ENCODE results near the gene MBD3L4.

MBD3L4 gene

DNA sequence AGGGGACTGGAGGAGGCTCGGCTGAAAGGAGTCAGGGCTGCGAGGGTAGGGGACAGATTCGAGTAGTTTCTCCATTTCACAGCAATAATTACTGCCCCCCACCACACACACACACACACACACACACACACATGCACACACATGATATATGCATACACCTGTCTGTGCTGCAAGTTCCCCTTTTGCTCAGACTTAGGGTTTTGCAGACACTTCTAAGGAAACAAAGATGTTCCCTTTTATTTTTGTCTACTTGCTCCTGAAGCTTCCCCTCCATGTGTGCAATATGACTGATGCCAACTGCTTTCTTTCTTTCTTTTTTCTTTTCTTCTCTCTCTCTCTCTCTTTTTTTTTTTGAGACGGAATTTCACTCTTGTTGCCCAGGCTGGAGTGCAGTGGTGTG, 32.1 kb downstream of the MBD3L4 start:
- DNase-seq (ENCODE audit: low read depth, low spot score): no peak
- Histone ChIP-seq H3K9me3 (ENCODE audit: low read depth, low read length) (no peaks in the 10 kb centered on the region), H3K27ac (no peak overlapping the region), H3K4me3 (no peak overlapping the region), H3K9ac (ENCODE audit: insufficient read length) (no peak overlapping the region), H3K36me3 (ENCODE audit: insufficient read depth, low read length) (no peaks in the 10 kb centered on the region)
- TF ChIP-seq POLR2AphosphoS5 (IDR thresholded peaks at IDR 0.05; ENCODE audit: borderline replicate concordance, low read depth, low read length) (no peak), FOXP2 (optimal IDR thresholded peaks at IDR 0.05; ENCODE audit: control extremely low read depth, extremely low read length, insufficient read depth) (no peak), EZH2 (IDR thresholded peaks at IDR 0.05) (no peak)

DNA sequence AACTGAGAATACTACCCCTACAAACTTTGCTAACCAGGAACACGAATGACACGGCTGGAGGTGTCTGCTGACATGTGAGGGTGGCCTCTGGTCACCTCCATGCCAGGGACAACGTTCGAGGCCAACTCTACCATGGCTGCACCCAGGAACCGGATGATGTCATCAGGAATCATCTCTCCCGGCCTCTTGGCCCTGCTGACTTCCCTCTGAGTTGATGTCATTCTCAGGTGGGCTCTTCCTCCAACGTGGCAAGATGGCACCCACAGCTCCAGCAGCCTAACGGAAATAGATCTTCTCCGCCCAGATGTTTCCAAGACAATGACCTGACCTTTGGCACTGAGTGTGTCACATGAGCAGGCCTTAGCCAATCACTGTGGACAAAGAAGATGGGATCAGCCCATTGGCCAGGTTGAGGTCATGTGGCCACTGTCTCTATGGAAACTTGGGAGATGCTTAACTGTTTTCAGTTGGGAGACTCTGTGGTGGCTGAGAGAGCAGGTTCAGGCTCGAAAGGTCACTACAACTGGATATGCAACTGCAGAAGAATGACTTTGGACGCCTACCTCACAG, 33.8 kb downstream of the MBD3L4 start:
- Histone ChIP-seq H3K9me3 (ENCODE audit: low read depth, low read length) (no peaks in the 10 kb centered on the region), H3K9ac (ENCODE audit: insufficient read length) (no peak overlapping the region), H3K4me3 (no peak overlapping the region), H3K27ac (no peak overlapping the region), H3K36me3 (ENCODE audit: insufficient read depth, low read length) (no peaks in the 10 kb centered on the region)
- DNase-seq (ENCODE audit: low read depth, low spot score): no peak
- TF ChIP-seq EZH2 (IDR thresholded peaks at IDR 0.05) (no peak), POLR2AphosphoS5 (IDR thresholded peaks at IDR 0.05; ENCODE audit: borderline replicate concordance, low read depth, low read length) (no peak), FOXP2 (optimal IDR thresholded peaks at IDR 0.05; ENCODE audit: control extremely low read depth, extremely low read length, insufficient read depth) (no peak)

DNA sequence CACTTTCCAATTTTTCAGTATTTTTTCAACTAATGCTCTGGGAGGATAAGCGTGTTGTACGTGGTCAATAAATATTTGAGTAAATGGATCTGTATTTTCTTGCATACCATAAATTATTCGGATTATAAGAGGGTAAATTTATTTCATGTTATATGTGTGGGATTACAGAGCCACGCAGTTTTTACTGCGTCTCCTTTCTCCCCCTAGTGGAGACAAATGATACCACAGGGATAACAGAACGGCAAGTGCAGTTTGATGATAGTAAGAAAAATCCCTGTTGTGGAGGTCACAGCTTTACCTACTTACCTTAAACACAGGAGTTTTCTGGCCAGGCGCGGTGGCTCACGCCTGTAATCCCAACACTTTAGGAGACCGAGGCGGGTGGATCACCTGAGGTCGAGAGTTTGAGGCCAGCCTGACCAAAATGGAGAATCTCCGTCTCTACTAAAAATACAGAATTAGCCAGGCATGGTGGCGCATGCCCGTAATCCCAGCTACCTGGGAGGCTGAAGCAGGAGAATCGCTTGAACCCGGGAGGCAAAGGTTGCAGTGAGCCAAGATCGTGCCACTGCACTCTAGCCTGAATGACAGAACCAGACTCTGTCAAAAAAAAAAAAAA, 35.6 kb downstream of the MBD3L4 start:
- no peaks in the 10 kb centered on the region for H3K36me3 ChIP-seq (ENCODE audit: insufficient read depth, low read length)
- no peak overlapping the region for H3K4me3 ChIP-seq
- TF ChIP-seq FOXP2 (optimal IDR thresholded peaks at IDR 0.05; ENCODE audit: control extremely low read depth, extremely low read length, insufficient read depth) (no peak), EZH2 (IDR thresholded peaks at IDR 0.05) (no peak), POLR2AphosphoS5 (IDR thresholded peaks at IDR 0.05; ENCODE audit: borderline replicate concordance, low read depth, low read length) (no peak)
- no peak overlapping the region for H3K9ac ChIP-seq (ENCODE audit: insufficient read length)
- H3K9me3 ChIP-seq (ENCODE audit: low read depth, low read length): no peaks in the 10 kb centered on the region
- H3K27ac ChIP-seq: no peak overlapping the region
- no peak for DNase-seq (ENCODE audit: low read depth, low spot score)

DNA sequence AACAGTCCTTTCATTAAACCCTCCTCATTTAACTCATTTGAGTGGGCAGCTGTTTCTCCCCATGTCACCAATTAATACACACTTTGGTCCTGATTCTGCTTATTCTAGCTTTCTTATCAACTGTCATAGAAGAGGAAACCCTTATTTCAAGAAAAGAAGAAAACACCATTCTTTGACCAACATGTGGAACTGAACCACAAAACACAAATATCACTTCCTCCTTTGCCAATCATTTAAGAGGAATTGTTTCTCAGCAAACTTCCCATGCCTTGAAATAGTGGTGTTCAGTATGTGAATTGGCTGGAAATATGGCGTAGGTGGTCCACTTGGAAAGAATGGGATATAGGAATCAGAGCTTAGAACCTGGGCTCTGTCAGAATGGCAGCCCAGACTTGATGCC, 39.2 kb downstream of the MBD3L4 start:
- Histone ChIP-seq H3K27ac (no peak overlapping the region), H3K4me3 (no peak overlapping the region), H3K36me3 (ENCODE audit: insufficient read depth, low read length) (no peaks in the 10 kb centered on the region), H3K9ac (ENCODE audit: insufficient read length) (no peak overlapping the region), H3K9me3 (ENCODE audit: low read depth, low read length) (no peaks in the 10 kb centered on the region)
- DNase-seq (ENCODE audit: low read depth, low spot score): no peak
- TF ChIP-seq EZH2 (IDR thresholded peaks at IDR 0.05) (no peak), POLR2AphosphoS5 (IDR thresholded peaks at IDR 0.05; ENCODE audit: borderline replicate concordance, low read depth, low read length) (no peak), FOXP2 (optimal IDR thresholded peaks at IDR 0.05; ENCODE audit: control extremely low read depth, extremely low read length, insufficient read depth) (no peak)

DNA sequence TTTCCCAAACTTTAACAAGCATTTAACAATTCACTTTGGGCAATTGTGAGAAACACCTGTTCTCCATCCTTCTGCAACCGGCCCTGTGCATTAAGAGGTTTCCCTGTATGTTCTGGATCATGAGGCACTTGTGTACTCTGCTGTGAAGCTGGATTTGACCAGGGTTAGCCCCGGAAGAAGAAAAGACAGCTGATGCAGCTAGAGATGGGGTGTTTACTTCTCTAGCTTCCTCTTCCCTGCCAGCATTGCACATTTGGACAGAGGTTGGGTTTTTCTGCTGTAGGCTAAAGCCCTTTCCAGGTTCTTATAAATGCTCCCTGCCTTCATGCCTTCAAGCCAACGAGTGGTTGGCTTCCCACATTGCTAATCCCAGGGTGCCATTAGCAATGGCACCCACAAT, 39.6 kb downstream of the MBD3L4 start:
- H3K36me3 ChIP-seq (ENCODE audit: insufficient read depth, low read length): no peaks in the 10 kb centered on the region
- no peak for DNase-seq (ENCODE audit: low read depth, low spot score)
- no peaks in the 10 kb centered on the region for H3K9me3 ChIP-seq (ENCODE audit: low read depth, low read length)
- H3K9ac ChIP-seq (ENCODE audit: insufficient read length): no peak overlapping the region
- no peak overlapping the region for H3K27ac ChIP-seq
- TF ChIP-seq POLR2AphosphoS5 (IDR thresholded peaks at IDR 0.05; ENCODE audit: borderline replicate concordance, low read depth, low read length) (no peak), FOXP2 (optimal IDR thresholded peaks at IDR 0.05; ENCODE audit: control extremely low read depth, extremely low read length, insufficient read depth) (no peak), EZH2 (IDR thresholded peaks at IDR 0.05) (no peak)
- no peak overlapping the region for H3K4me3 ChIP-seq

DNA sequence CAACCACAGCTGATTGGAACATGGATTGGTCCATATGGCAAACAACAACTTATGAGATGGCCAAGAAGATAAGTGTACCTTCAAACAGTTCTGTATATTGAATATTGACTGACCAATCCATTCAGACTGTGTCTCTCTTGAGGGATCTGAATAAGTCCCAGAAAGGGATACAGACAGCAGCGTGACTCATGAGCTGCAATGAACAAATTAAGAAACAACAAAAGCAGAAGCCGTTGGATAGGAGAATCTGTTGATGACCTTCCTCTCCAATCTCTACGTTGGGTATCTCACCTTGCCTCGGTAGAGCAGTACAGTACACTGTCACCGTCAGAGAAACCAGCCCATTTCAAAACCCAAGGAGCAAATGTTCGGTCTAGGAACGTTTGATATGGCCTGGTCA, 40.0 kb downstream of the MBD3L4 start:
- Histone ChIP-seq H3K27ac (no peak overlapping the region), H3K4me3 (no peak overlapping the region), H3K9ac (ENCODE audit: insufficient read length) (no peak overlapping the region), H3K36me3 (ENCODE audit: insufficient read depth, low read length) (no peaks in the 10 kb centered on the region), H3K9me3 (ENCODE audit: low read depth, low read length) (no peaks in the 10 kb centered on the region)
- no peak for TF ChIP-seq POLR2AphosphoS5 (IDR thresholded peaks at IDR 0.05; ENCODE audit: borderline replicate concordance, low read depth, low read length)
- DNase-seq (ENCODE audit: low read depth, low spot score): no peak

DNA sequence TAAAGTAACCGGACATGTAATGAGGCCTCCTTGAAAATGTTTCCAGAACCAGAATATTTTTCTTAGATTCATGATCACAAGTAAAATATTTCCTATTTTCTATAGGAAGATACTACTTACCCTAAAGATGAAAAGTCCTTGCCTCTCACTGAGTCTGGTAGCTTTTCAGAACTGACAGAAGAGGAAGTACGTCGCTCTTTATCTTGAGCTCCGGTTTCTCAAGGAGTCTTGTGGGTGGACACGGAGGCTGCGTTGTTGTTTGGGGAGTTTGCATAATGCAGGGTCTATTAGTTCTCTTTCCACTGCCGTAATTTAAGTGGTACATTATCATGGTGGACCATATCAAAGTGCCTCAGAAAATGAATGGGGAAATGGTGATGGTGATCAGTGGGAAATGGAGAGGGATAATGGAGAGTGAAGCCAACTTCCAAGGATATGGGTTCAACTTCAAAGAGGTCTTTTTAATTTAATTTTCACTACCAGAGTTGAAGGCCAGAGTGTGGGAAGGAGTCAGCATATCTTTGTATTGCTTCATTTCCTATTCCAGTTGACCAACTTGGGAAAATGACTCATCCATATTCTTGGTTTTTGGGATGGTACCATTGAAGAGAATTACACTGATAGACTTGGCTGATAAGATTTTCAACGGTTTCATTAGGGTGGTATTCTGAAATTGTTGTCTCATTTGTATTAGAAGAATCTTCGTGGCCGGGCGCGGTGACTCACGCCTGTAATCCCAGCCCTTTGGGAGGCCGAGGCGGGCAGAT, 42.1 kb downstream of the MBD3L4 start:
- H3K9me3 ChIP-seq (ENCODE audit: low read depth, low read length): no peaks in the 10 kb centered on the region
- no peak for DNase-seq (ENCODE audit: low read depth, low spot score)

DNA sequence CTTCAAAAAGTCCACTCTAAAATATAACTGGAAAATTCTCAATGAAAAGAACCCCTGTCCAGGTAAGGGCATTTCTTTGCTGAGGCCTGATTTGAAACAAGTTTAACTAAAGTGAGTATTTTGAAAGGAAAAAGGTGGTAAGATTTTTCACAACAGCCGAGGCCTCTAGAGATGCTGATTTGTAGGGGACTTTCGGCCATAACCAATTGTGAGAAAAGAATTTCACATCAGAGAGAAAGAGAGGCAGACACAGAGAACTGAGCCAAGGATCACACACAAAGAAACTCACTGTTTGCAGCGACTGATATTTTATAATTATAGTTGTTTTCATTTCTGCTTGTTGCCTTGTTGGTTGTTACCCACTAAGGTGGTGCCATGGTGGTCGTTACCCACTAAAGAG, 43.2 kb downstream of the MBD3L4 start:
- Histone ChIP-seq H3K9ac (ENCODE audit: insufficient read length) (no peak overlapping the region), H3K9me3 (ENCODE audit: low read depth, low read length) (no peaks in the 10 kb centered on the region), H3K36me3 (ENCODE audit: insufficient read depth, low read length) (no peaks in the 10 kb centered on the region), H3K27ac (no peak overlapping the region), H3K4me3 (no peak overlapping the region)
- no peak for DNase-seq (ENCODE audit: low read depth, low spot score)
- no peak for TF ChIP-seq POLR2AphosphoS5 (IDR thresholded peaks at IDR 0.05; ENCODE audit: borderline replicate concordance, low read depth, low read length)
- TF ChIP-seq EZH2 (IDR thresholded peaks at IDR 0.05): no peak
- TF ChIP-seq FOXP2 (optimal IDR thresholded peaks at IDR 0.05; ENCODE audit: control extremely low read depth, extremely low read length, insufficient read depth): no peak

More for the DNA sequence above, 42.1 kb downstream of the MBD3L4 start:
- Histone ChIP-seq H3K4me3 (no peak overlapping the region), H3K27ac (no peak overlapping the region), H3K9ac (ENCODE audit: insufficient read length) (no peak overlapping the region), H3K36me3 (ENCODE audit: insufficient read depth, low read length) (no peaks in the 10 kb centered on the region)
- TF ChIP-seq FOXP2 (optimal IDR thresholded peaks at IDR 0.05; ENCODE audit: control extremely low read depth, extremely low read length, insufficient read depth) (no peak), POLR2AphosphoS5 (IDR thresholded peaks at IDR 0.05; ENCODE audit: borderline replicate concordance, low read depth, low read length) (no peak), EZH2 (IDR thresholded peaks at IDR 0.05) (no peak)
